Caki2 (cell line): ENCODE data around the gene EHBP1. TPM values are rescaled to one million over a fixed set of nuclear protein-coding genes. Genes with fewer than 3 reads are reported as not detected.
"Not testable (repeated sequence)": the region's sequence is repeated elsewhere in the genome, so short reads cannot be mapped to it uniquely, and the experiment has no call there.

ENCODE experiments used
- DNase-seq: peaks from one replicate; pipeline ENCODE4 v3.0.0-alpha.2; 2015; ENCODE audit warnings: low read depth
- in situ Hi-C: cut with HindIII; loops from 2 replicates; pipeline ENCODE4 v1.10.0; 2016; ENCODE audit warnings: low sequenced_read_pairs, low pct_unique_long_range_greater_than_20kb, mixed read lengths
- total RNA-seq: library from RNA; depleted of rRNA; stranded (reverse); fragments of >200 nt; shearing (Covaris generic); gene quantifications from 2 replicates; pipeline ENCODE4 v1.2.3, GENCODE V29; 2014; ENCODE audit warnings: low replicate concordance

Gene EHBP1
- total RNA-seq, 1 experiment from 2014 or later, result 31.6 TPM

DNA sequence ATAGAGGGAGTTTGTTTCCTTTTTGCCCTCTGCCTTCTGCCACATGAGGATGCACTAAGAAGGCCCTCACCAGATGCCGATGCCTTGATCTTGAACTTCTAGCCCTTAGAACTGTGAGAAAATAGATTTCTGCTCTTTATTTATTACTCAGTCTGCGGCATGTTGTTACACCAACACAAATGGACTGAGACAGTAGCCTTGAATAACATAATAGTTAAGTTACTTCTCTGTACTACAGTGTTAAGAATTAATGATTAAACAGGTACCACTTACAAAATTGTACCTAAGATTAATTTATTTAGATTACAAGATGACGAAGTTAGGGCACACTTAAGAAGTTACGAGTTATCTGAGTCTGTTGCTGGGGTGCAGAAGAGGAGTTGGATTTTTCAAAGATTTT is 42.4 kb downstream of the EHBP1 start:
- no peak for DNase-seq

GRCh38 chr2:62749111-62749510 is 43.6 kb downstream of the EHBP1 start:
- in situ Hi-C loops, DNase-seq: not testable (repeated sequence)

More for the DNA sequence above, 42.4 kb downstream of the EHBP1 start:
- in situ Hi-C loops, result no loop called here

DNA sequence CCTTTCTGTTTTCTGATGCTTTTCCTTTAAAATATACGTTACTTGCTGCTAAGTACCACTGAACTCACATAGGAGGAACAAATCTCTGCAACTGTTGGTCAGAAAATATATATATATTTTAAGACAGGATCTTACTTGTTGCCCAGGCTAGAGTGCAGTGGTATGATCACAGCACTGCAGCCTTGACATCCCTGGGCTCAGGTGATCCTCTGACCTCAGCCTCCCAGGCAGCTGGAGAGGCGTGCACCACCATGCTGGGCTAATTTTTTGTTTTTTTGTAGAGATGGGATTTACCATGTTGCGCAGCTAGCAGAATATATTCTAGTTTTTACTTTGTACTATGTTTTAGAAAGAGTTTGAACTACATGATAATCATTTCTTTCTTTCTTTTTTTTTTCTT is 51.5 kb downstream of the EHBP1 start:
- in situ Hi-C loops, result no loop called here
- DNase-seq, result no peak

- DNase-seq, result no peak
- in situ Hi-C loops, result no loop called here
Measured at GRCh38 chr2:62760026-62760425, 54.5 kb downstream of the EHBP1 start.

DNA sequence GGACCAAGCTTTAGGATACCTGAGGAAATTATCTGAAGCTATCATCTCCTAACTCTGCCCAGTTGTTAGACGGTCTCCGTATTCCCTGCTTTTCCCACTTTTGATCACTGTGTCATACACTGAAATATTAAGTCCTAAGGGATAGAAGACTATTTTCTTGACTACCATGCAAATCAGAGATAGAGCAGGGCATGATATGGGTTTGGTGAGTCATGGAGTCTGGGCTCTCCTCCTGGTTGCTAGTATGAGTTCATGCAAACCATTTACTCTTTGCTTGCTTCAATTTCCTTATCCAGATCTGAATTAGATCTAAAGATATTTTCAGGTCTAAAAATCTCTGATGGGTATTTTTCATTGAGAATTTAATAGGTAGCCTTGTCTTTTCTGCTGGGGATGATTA is 55.0 kb downstream of the EHBP1 start:
- in situ Hi-C loops, result no loop called here
- no peak for DNase-seq

DNA sequence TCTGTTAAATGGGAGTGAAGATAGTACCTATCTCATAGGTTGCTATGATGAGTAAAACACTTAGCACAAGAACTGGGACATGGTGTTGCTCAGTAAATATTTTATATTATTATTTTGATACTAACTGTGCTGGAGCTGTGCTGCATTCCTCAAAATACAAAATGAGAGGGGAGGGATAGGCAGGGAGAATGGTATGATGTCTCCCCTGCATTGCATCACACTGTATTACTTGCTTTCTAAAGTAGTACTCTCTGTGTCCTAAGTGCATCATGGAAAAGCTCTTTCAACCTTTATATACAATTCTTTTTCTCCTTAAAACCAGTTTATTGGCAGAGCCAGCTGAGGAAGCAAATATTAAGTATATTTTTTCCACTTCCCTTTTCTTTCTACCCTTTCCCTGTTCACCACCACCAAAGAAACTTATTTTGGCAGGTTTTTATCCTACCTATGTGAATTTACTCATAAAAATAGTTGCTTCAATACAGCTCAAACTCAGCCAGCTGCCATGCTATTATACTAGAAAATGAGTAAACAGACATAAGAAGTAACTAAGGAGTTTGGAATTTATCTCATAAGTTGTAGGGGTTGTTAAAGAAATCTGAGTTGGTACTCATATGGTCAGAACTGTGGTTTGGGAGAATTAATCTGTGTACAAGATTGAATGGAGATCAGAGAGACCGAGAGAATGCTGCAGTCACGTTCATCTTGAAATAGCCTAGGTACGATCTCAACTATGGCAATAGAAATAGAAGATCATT is 60.3 kb downstream of the EHBP1 start:
- in situ Hi-C loops, result no loop called here
- DNase-seq, result no peak

- in situ Hi-C loops, result no loop called here
- DNase-seq, result no peak
Measured at GRCh38 chr2:62768615-62769014, 63.1 kb downstream of the EHBP1 start.

DNA sequence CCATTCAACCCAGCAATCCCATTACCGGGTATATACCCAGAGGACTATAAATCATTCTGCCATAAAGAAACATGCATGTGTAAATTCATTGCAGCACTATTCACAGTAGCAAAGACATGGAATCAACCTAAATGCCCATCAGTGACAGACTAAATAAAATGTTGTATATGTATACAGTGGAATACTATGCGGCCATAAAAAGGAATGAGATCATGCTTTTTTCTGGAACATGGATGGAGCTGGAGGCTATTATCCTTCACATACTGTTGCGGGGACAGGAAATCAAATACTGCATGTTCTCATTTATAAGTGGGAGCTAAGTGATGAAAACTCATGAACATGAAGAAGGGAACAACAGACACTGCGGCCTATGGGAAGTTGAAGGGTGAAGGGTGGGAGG is 65.1 kb downstream of the EHBP1 start:
- DNase-seq, result no peak
- in situ Hi-C loops, result no loop called here

DNA sequence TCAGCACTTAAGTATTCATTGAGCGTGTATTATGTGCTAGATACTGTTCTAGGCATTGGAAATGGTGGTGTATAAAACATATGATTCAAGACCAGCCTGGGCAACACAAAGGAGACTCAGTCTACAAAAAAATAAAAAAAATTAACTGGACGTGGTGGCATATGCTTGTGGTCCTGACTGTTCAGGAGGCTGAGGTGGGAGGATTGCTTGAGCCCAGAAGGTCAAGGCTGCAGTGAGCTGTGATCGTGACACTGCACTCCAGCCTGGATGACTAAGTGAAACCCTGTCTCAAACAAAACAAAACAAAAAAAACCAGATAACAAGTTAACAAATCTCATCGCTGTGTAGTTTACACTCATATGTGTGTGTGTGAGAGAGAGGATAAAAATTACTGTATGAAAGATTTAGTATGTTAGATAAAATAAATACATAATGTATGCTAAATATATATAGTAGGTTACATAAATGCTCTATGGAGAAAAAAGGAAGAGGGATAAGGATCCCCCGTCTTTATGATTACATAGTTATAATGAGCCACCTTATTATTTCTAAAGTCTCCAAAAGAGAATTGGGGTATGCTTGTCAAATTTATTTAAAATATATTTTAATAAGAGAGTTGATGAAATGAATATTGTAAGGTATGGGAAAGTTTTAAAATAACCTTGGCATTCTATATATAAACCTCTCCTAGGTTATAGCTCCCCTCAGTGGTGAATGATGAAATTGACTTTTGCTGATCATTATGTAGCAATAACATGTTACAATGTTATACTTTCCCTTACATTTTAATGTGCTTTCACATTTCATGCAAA is 69.2 kb downstream of the EHBP1 start:
- peak; percentile 68 for DNase-seq
- in situ Hi-C loops, result no loop called here

- in situ Hi-C loops, result no loop called here
- DNase-seq, result no peak
Measured at GRCh38 chr2:62775367-62775668, 69.8 kb downstream of the EHBP1 start.

GRCh38 chr2:62783679-62784078 is 78.2 kb downstream of the EHBP1 start:
- in situ Hi-C loops, result no loop called here
- no peak for DNase-seq

- DNase-seq, result no peak
- in situ Hi-C loops, result no loop called here
Measured at GRCh38 chr2:62784341-62784740, 78.8 kb downstream of the EHBP1 start.

GRCh38 chr2:62785216-62785615 is 79.7 kb downstream of the EHBP1 start:
- no peak for DNase-seq
- in situ Hi-C loops, result no loop called here

GRCh38 chr2:62785810-62786597 is 80.5 kb downstream of the EHBP1 start:
- in situ Hi-C loops, result no loop called here

DNA sequence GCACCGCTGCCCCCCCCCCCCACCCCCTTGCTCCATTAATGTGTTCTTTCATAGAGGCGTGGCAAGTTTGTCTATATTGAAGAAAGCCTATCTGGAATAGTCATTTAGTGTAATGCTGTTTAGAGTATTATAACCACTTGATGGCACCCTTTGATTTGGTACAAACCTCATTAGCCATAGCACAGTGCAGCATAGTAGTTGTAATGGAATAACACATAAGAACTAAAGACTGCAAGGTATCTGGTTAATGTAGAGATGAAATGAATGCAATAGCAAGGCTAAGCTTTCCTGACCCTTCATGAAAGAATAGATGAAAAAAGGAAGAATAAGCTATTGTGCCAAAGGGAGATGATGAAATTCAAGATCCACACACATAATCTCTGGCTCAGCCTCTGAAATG is 81.9 kb downstream of the EHBP1 start:
- DNase-seq, result peak; percentile 18
- in situ Hi-C loops, result no loop called here

More at GRCh38 chr2:62785810-62786597, 80.5 kb downstream of the EHBP1 start:
- no peak for DNase-seq

DNA sequence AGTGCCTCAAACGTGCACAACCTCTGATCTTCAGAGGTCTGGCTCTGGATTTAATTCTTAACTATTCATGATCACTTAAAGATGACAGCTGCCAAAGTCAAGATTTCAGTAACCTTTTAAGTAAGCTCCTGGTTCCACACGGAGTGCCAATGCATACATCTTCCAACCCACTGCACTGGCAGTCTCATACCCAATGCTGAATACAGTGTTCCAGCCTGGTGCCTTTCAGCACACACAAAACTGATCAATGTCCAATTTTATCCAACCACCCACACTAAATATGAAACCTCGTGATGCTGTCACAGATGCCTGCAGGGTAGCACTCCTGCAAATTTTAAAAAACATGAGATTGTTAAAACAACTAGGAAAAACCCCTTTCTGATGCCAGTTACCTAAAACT is 84.0 kb downstream of the EHBP1 start:
- no peak for DNase-seq
- in situ Hi-C loops, result no loop called here

GRCh38 chr2:62789918-62790317 is 84.4 kb downstream of the EHBP1 start:
- in situ Hi-C loops, result no loop called here

GRCh38 chr2:62792408-62792807 is 86.9 kb downstream of the EHBP1 start:
- in situ Hi-C loops, result no loop called here

More at GRCh38 chr2:62789918-62790317, 84.4 kb downstream of the EHBP1 start:
- DNase-seq, result no peak

GRCh38 chr2:62793213-62793612 is 87.7 kb downstream of the EHBP1 start:
- no peak for DNase-seq
- in situ Hi-C loops, result no loop called here

More at GRCh38 chr2:62792408-62792807, 86.9 kb downstream of the EHBP1 start:
- no peak for DNase-seq
